CD14-positive monocyte (primary cell): ENCODE measurements around the gene CNNM3. TPM values are rescaled to one million over a fixed set of nuclear protein-coding genes. Genes with fewer than 3 reads are reported as not detected.

Experiments used
- DNase-seq, 3 donors: peaks; one replicate each; pipeline ENCODE4 v3.0.0-alpha.2; 2011 to 2022
- H2AFZ ChIP-seq: 2 replicates; pipeline ENCODE4 v1.6.0; 2012; ENCODE audit warnings: mild to moderate bottlenecking, low read depth, low read length, inconsistent platforms; ENCODE audit not compliant: insufficient read depth, poor library complexity, severe bottlenecking
- H3K27ac ChIP-seq, 2 donors: 1 replicate in 1 of 2; 2 replicates in 1 of 2; pipeline ENCODE4 v1.5.1; 2012 to 2013; ENCODE audit warnings: low read length in 2 of 2, control low read depth in 1 of 2, inconsistent platforms in 1 of 2, low read depth in 1 of 2, mild to moderate bottlenecking in 1 of 2
- H3K27me3 ChIP-seq, 2 donors: one replicate each; pipeline versions ENCODE4 v1.6.0 to v1.6.1; 2011 to 2013; ENCODE audit warnings: low read length in 2 of 2; ENCODE audit not compliant: control insufficient read depth in 2 of 2, insufficient read depth in 2 of 2
- H3K36me3 ChIP-seq, 2 donors: replicated peaks in 1 of 2; 1 replicate in 1 of 2; 2 replicates in 1 of 2; pipeline versions ENCODE4 v1.5.1 to v1.6.1; 2012 to 2013; ENCODE audit warnings: low read length in 2 of 2, control low read depth in 1 of 2, inconsistent platforms in 1 of 2, mild to moderate bottlenecking in 1 of 2; ENCODE audit not compliant: insufficient read depth in 2 of 2, control insufficient read depth in 1 of 2
- H3K4me1 ChIP-seq, 2 donors: 1 replicate in 1 of 2; 2 replicates in 1 of 2; pipeline versions ENCODE4 v1.5.1 to v1.6.1; 2012 to 2013; ENCODE audit warnings: low read length in 2 of 2, control low read depth in 1 of 2, inconsistent platforms in 1 of 2, mild to moderate bottlenecking in 1 of 2, moderate library complexity in 1 of 2; ENCODE audit not compliant: insufficient read depth in 2 of 2, control insufficient read depth in 1 of 2
- H3K4me2 ChIP-seq: replicated peaks from 2 replicates; pipeline ENCODE3; 2012; ENCODE audit warnings: low read length, moderate library complexity, mild to moderate bottlenecking; ENCODE audit not compliant: poor library complexity, severe bottlenecking; ENCODE audit errors: extremely low read depth
- H3K4me3 ChIP-seq, 3 experiments: fragments of 200-600 bp in 1 of 3; sonication (generic) in 1 of 3; replicated peaks in 1 of 3; 1 replicate in 2 of 3; 2 replicates in 1 of 3; pipeline ENCODE4 v1.5.1; 2011 to 2013; ENCODE audit warnings: low read length in 3 of 3, mild to moderate bottlenecking in 3 of 3, control low read depth in 2 of 3, low read depth in 2 of 3, inconsistent platforms in 1 of 3, moderate library complexity in 1 of 3
- H3K79me2 ChIP-seq: 2 replicates; pipeline ENCODE4 v1.6.0; 2012; ENCODE audit warnings: mild to moderate bottlenecking, control low read depth, inconsistent platforms, low read length, moderate library complexity; ENCODE audit not compliant: insufficient read depth
- H3K9ac ChIP-seq: 2 replicates; pipeline ENCODE4 v1.6.0; 2017; ENCODE audit warnings: low read length, mild to moderate bottlenecking; ENCODE audit not compliant: insufficient read depth, poor library complexity, severe bottlenecking
- H3K9me3 ChIP-seq, 2 donors: replicated peaks in 1 of 2; 1 replicate in 1 of 2; 2 replicates in 1 of 2; pipeline versions ENCODE4 v1.5.1 to v1.6.1; 2012 to 2013; ENCODE audit warnings: low read length in 2 of 2, control low read depth in 1 of 2; ENCODE audit not compliant: control insufficient read depth in 1 of 2, insufficient read depth in 1 of 2
- H4K20me1 ChIP-seq: 2 replicates; pipeline ENCODE4 v1.6.0; 2012; ENCODE audit warnings: mild to moderate bottlenecking, low read length, control low read depth, moderate library complexity; ENCODE audit not compliant: insufficient read depth
- H3K27ac Mint-ChIP-seq, 7 donors: one replicate each; pipeline ENCODE4 v1.8.0; 2020; ENCODE audit warnings: mild to moderate bottlenecking in 7 of 7, mixed read lengths in 7 of 7, moderate library complexity in 6 of 7, inconsistent platforms in 2 of 7
- H3K27me3 Mint-ChIP-seq, 3 donors: one replicate each; pipeline ENCODE4 v1.8.0; 2021 to 2022; ENCODE audit warnings: low read depth in 3 of 3, mild to moderate bottlenecking in 3 of 3, mixed read lengths in 3 of 3, moderate library complexity in 3 of 3, inconsistent platforms in 1 of 3
- H3K36me3 Mint-ChIP-seq, 2 donors: one replicate each; pipeline ENCODE4 v1.8.0; 2020; ENCODE audit warnings: mixed read lengths in 2 of 2, inconsistent platforms in 1 of 2, mild to moderate bottlenecking in 1 of 2
- H3K4me1 Mint-ChIP-seq: one replicate; pipeline ENCODE4 v1.8.0; 2020; ENCODE audit warnings: mild to moderate bottlenecking, mixed read lengths
- H3K4me3 Mint-ChIP-seq, 2 donors: one replicate each; pipeline ENCODE4 v1.8.0; 2020; ENCODE audit warnings: mild to moderate bottlenecking in 2 of 2, mixed read lengths in 2 of 2, moderate library complexity in 1 of 2
- H3K9me3 Mint-ChIP-seq, 7 donors: one replicate each; pipeline ENCODE4 v1.8.0; 2020 to 2022; ENCODE audit warnings: mixed read lengths in 7 of 7, mild to moderate bottlenecking in 6 of 7, moderate library complexity in 6 of 7, inconsistent platforms in 2 of 7
- WGBS: methylation state at CpG from one replicate; pipeline ENCODE4 v1.1.5; 2013; ENCODE audit warnings: missing lambda C conversion rate; ENCODE audit not compliant: insufficient coverage; 5-methylcytosine and 5-hydroxymethylcytosine counted together
- intact Hi-C, 2 donors: fragments of 100-400 bp; cut with micrococcal nuclease; formaldehyde crosslinking; loops; one replicate each; pipeline versions ENCODE4 v1.15.0 to v1.15.1; 2023
- polyA plus RNA-seq, 3 donors: library from polyadenylated mRNA; depleted of rRNA in 1 of 3; unstranded in 2 of 3; stranded (reverse) in 1 of 3; fragments of 300-500 nt in 2 of 3; fragments of >200 nt in 1 of 3; fragmentation: Illumina TruSeq in 2 of 3; gene quantifications; 1 replicate in 2 of 3; 2 replicates in 1 of 3; pipeline ENCODE4 v1.2.3, GENCODE V29; 2012 to 2021
- TF ChIP-seq, protein P1 (sequence below): fragments of 200-600 bp; IDR thresholded peaks from one replicate; pipeline ENCODE4 v1.8.0; 2022; ENCODE audit warnings: antibody characterized with exemption, mild to moderate bottlenecking

Gene CNNM3
- polyA plus RNA-seq, 3 donors: 1.2 to 12.0 (median 4.9) TPM

DNA sequence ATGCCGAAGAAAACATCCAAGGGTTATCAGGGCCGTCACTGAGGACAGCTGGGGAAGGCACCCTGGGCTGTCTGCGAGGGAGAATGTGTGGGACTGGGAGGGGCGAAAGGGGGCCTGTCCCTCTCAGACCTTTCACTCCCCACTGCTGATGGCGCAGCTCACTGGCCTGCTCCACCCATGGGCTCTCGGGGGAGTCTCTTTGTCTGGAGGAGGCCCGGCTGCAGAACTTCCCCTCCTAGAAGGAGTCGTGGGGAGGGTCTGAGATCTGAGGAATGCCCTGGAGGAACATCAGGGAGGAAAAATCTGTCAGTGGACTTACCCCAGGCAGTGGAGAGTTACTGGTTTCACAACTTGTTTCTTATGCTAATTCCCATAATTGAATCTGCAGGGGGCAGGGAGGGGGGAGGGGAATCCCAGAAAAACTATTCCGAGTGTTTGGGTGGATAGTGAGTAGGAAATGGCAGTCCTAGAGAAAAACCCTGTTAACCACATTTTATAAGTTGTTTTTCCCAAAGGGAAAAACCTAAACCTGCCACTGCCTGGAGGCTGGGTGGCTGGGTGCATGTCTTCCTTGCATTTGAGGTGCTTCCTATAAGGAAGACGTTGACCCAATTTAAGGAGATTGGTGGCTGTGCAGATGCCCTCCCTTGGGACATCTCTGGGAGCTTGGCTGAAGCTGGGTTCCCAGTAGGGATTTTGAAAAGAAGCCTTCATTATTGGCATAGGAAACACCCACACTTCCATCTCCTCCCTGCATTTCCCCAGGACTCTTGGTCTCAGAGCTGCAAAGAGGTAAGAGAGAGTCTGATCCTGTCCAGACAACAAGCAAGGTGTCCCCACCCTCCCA, 65.5 kb downstream of the CNNM3 start:
- no peaks in the 10 kb centered on the region for H3K36me3 ChIP-seq
- no peaks in the 10 kb centered on the region for H4K20me1 ChIP-seq
- H3K79me2 ChIP-seq: no peaks in the 10 kb centered on the region
- Mint-ChIP-seq H3K4me3 (peak overlapping the region in 1 of 2 donors; percentile 57), H3K36me3 (peaks cover 3 to 5% of the 10 kb centered on the region in 2 donors), H3K27me3 (peaks cover 67 to 98% (median 83%) of the 10 kb centered on the region in 3 donors), H3K27ac (no peak overlapping the region), H3K9me3 (peaks cover 0 to 5% (median 0%) of the 10 kb centered on the region in 7 donors), H3K4me1 (peaks cover 14% of the 10 kb centered on the region)
- H3K4me1 ChIP-seq: peaks cover 21 to 22% of the 10 kb centered on the region in 2 donors
- intact Hi-C loops: no loop called here
- no peak overlapping the region for H3K9ac ChIP-seq
- H3K4me3 ChIP-seq: no peak overlapping the region
- no peak overlapping the region for H3K27ac ChIP-seq
- H3K4me2 ChIP-seq: no peak overlapping the region
- no CpG with 5 or more reads among the region's 10 CpGs for WGBS
- peaks cover 0 to 90% of the 10 kb centered on the region in 2 donors for H3K27me3 ChIP-seq
- DNase-seq: no peak
- no peak overlapping the region for H2AFZ ChIP-seq
- TF ChIP-seq, protein P1, sequence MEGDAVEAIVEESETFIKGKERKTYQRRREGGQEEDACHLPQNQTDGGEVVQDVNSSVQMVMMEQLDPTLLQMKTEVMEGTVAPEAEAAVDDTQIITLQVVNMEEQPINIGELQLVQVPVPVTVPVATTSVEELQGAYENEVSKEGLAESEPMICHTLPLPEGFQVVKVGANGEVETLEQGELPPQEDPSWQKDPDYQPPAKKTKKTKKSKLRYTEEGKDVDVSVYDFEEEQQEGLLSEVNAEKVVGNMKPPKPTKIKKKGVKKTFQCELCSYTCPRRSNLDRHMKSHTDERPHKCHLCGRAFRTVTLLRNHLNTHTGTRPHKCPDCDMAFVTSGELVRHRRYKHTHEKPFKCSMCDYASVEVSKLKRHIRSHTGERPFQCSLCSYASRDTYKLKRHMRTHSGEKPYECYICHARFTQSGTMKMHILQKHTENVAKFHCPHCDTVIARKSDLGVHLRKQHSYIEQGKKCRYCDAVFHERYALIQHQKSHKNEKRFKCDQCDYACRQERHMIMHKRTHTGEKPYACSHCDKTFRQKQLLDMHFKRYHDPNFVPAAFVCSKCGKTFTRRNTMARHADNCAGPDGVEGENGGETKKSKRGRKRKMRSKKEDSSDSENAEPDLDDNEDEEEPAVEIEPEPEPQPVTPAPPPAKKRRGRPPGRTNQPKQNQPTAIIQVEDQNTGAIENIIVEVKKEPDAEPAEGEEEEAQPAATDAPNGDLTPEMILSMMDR: no peak
- H3K9me3 ChIP-seq: no peaks in the 10 kb centered on the region

DNA sequence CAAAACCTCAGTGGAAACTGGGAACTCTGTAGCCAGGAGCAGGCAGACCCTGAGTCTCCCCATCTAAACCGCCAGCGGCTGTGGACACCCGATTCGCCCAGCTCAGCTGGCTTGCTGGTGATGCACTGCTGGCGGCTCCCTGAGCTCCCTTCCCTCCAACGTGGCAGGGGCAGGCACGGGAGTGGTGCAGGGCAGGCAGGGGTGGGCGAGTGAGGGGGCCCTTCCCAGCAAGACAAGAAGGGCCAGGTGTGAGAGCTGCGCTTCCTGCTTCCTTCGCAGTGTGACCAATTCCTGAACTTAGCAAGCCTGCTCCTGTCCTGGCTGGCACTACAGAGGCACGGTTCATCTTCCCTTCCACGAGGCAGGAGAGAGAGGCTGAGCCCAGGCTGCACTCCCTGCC, 66.2 kb downstream of the CNNM3 start:
- peaks cover 16% of the 10 kb centered on the region for H3K4me1 Mint-ChIP-seq
- peaks cover 26 to 28% of the 10 kb centered on the region in 2 donors for H3K4me1 ChIP-seq
- no peak overlapping the region for H3K27ac ChIP-seq
- TF ChIP-seq, protein P1: no peak
- peak overlapping the region in 1 of 2 donors; percentile 51 for H3K4me3 Mint-ChIP-seq
- intact Hi-C loops: no loop called here
- peaks cover 71 to 99% (median 80%) of the 10 kb centered on the region in 3 donors for H3K27me3 Mint-ChIP-seq
- H4K20me1 ChIP-seq: no peaks in the 10 kb centered on the region
- H3K27me3 ChIP-seq: peaks cover 0 to 87% of the 10 kb centered on the region in 2 donors
- H3K4me2 ChIP-seq: no peak overlapping the region
- H3K4me3 ChIP-seq: no peak overlapping the region
- no peaks in the 10 kb centered on the region for H3K9me3 ChIP-seq
- peaks cover 3 to 5% of the 10 kb centered on the region in 2 donors for H3K36me3 Mint-ChIP-seq
- WGBS: 87% methylated on average over 10 of the region's 12 CpGs
- no peak for DNase-seq
- H2AFZ ChIP-seq: no peak overlapping the region
- no peaks in the 10 kb centered on the region for H3K36me3 ChIP-seq
- H3K27ac Mint-ChIP-seq: no peak overlapping the region
- peaks cover 0 to 5% (median 0%) of the 10 kb centered on the region in 7 donors for H3K9me3 Mint-ChIP-seq
- H3K9ac ChIP-seq: no peak overlapping the region
- H3K79me2 ChIP-seq: no peaks in the 10 kb centered on the region
